ENCODE measurements around the gene SPRR2G. TPM values are rescaled to one million over a fixed set of nuclear protein-coding genes. Genes with fewer than 3 reads are reported as not detected.
A peak's percentile ranks its signal among the peaks of the same experiment; 100 is the strongest.

The SPRR2G gene
- total and polyA plus RNA-seq, 2 experiments from 2014 or later, result not detected

- H3K9me3 Mint-ChIP-seq, result peaks cover 44% of the 10 kb centered on the region
- no peak overlapping the region for H3K27ac Mint-ChIP-seq
- 0 out of 2 replicates have a peak, but pooled peaks cover 3% of the 10 kb centered on the region for H3K9me2 ChIP-seq (ENCODE audit: insufficient read depth)
- DNase-seq (ENCODE audit: low spot score), result no peak
- no peak overlapping the region for H3K4me2 ChIP-seq
- no peak for ATAC-seq
- peaks cover 4% of the 10 kb centered on the region; the same call in 1 of the 2 replicates for H3K36me3 ChIP-seq (ENCODE audit: insufficient read depth)
- H3K36me3 Mint-ChIP-seq (ENCODE audit: low read depth), result peaks cover 51% of the 10 kb centered on the region
- no peaks in the 10 kb centered on the region for H3K27me3 ChIP-seq (ENCODE audit: insufficient read depth)
- H3K4me1 ChIP-seq (ENCODE audit: insufficient read depth), result peaks cover 20% of the 10 kb centered on the region; the same call in 1 of the 2 replicates
- 0 out of 2 replicates have a peak, but pooled peaks cover 3% of the 10 kb centered on the region for H3F3A ChIP-seq (replicated peaks; ENCODE audit: low read depth)
- TF ChIP-seq CTCF (conservative IDR thresholded peaks at IDR 0.05; ENCODE audit: low read depth in 2 of 2) (no peak), STAT1 (IDR thresholded peaks at IDR 0.05; ENCODE audit: unreplicated experiment) (no peak), ZNF462 (CRISPR knock-in tag; IDR thresholded peaks at IDR 0.05) (no peak), POLR2AphosphoS5 (IDR thresholded peaks at IDR 0.05; ENCODE audit: low read depth) (no peak), ETS1 (IDR thresholded peaks at IDR 0.05) (no peak), JUNB (IDR thresholded peaks at IDR 0.05; ENCODE audit: unreplicated experiment) (no peak), ZNF114 (CRISPR knock-in tag; IDR thresholded peaks at IDR 0.05) (no peak), EZH2phosphoT487 (IDR thresholded peaks at IDR 0.05; ENCODE audit: unreplicated experiment) (no peak), REST (IDR thresholded peaks at IDR 0.05; ENCODE audit: unreplicated experiment) (no peak), ZNF331 (CRISPR knock-in tag; IDR thresholded peaks at IDR 0.05; ENCODE audit: low read depth) (no peak), CREB1 (CRISPR knock-in tag; IDR thresholded peaks at IDR 0.05; ENCODE audit: low read depth) (no peak), EZH2 (IDR thresholded peaks at IDR 0.05; ENCODE audit: low read depth, unreplicated experiment) (no peak), NANOG (IDR thresholded peaks at IDR 0.05; ENCODE audit: borderline replicate concordance) (no peak)
- no peaks in the 10 kb centered on the region for H4K20me1 ChIP-seq (replicated peaks; ENCODE audit: insufficient read depth)
- H2AFZ ChIP-seq, result peak overlapping the region; percentile 5; the same call in 1 of the 2 replicates
- no peaks in the 10 kb centered on the region for H3K79me2 ChIP-seq (replicated peaks; ENCODE audit: insufficient read depth)
- H3K4me3 ChIP-seq, result no peak overlapping the region
- no peaks in the 10 kb centered on the region for H3K27me3 Mint-ChIP-seq (ENCODE audit: insufficient read depth, low read depth, poor library complexity)
- peaks cover 46% of the 10 kb centered on the region for H3K4me1 Mint-ChIP-seq
- H3K27ac ChIP-seq (ENCODE audit: low read depth), result no peak overlapping the region
- H3K4me3 Mint-ChIP-seq, result no peak overlapping the region
Observed at GRCh38 chr1:153127296-153127695, 23.4 kb downstream of the SPRR2G start.
